SW480 (cell line): ENCODE results near the gene LYST.
"Not testable (repeated sequence)": the region's sequence is repeated elsewhere in the genome, so short reads cannot be mapped to it uniquely, and the experiment has no call there.

Experiments used
- DNase-seq: peaks from one replicate; pipeline ENCODE4 v3.0.0-alpha.2; 2016; ENCODE audit warnings: low spot score

LYST gene

GRCh38 chr1:235860829-235861228 is 5.9 kb downstream of the LYST start:
- no peak for DNase-seq

GRCh38 chr1:235859789-235860188 is 6.9 kb downstream of the LYST start:
- no peak for DNase-seq

GRCh38 chr1:235858766-235859165 is 7.9 kb downstream of the LYST start:
- DNase-seq = no peak

- no peak for DNase-seq
Measured at GRCh38 chr1:235857756-235858155, 8.9 kb downstream of the LYST start.

- no peak for DNase-seq
Measured at GRCh38 chr1:235855811-235856429, 10.8 kb downstream of the LYST start.

GRCh38 chr1:235854347-235854746 is 12.4 kb downstream of the LYST start:
- no peak for DNase-seq

GRCh38 chr1:235853653-235854052 is 13.1 kb downstream of the LYST start:
- DNase-seq = no peak

GRCh38 chr1:235852887-235853286 is 13.8 kb downstream of the LYST start:
- DNase-seq = no peak

- no peak for DNase-seq
Measured at GRCh38 chr1:235851939-235852338, 14.8 kb downstream of the LYST start.

- DNase-seq = not testable (repeated sequence)
Measured at GRCh38 chr1:235848251-235848650, 18.5 kb downstream of the LYST start.

- not testable (repeated sequence) for DNase-seq
Measured at GRCh38 chr1:235845656-235846107, 21.0 kb downstream of the LYST start.

- DNase-seq = no peak
Measured at GRCh38 chr1:235844776-235845175, 21.9 kb downstream of the LYST start.

GRCh38 chr1:235843461-235843961 is 23.2 kb downstream of the LYST start:
- DNase-seq = peak; percentile 71

GRCh38 chr1:235841938-235842545 is 24.7 kb downstream of the LYST start:
- no peak for DNase-seq

GRCh38 chr1:235838021-235838420 is 28.7 kb downstream of the LYST start:
- no peak for DNase-seq

- no peak for DNase-seq
Measured at GRCh38 chr1:235835226-235835625, 31.5 kb downstream of the LYST start.

- DNase-seq = no peak
Measured at GRCh38 chr1:235834620-235835019, 32.1 kb downstream of the LYST start.

GRCh38 chr1:235832011-235832410 is 34.7 kb downstream of the LYST start:
- no peak for DNase-seq

GRCh38 chr1:235831148-235831547 is 35.6 kb downstream of the LYST start:
- no peak for DNase-seq

- DNase-seq = no peak
Measured at GRCh38 chr1:235826102-235826854, 40.4 kb downstream of the LYST start.

GRCh38 chr1:235825229-235825628 is 41.5 kb downstream of the LYST start:
- no peak for DNase-seq

GRCh38 chr1:235823684-235824083 is 43.0 kb downstream of the LYST start:
- DNase-seq = no peak

GRCh38 chr1:235822685-235823084 is 44.0 kb downstream of the LYST start:
- DNase-seq = no peak
